Lower leg skin (tissue), 3 donors: ENCODE data around the gene DDT.

ENCODE experiments used
- CTCF ChIP-seq, 3 donors: fragments of 450-650 bp; IDR thresholded peaks; one replicate each; pipeline ENCODE4 v1.5.1; 2016; ENCODE audit warnings: antibody characterized with exemption in 3 of 3, mild to moderate bottlenecking in 3 of 3, moderate library complexity in 2 of 3
- POLR2A ChIP-seq, 2 donors: fragments of 450-650 bp; IDR thresholded peaks; one replicate each; pipeline ENCODE4 v1.6.1; 2016 to 2017; ENCODE audit warnings: antibody characterized with exemption in 2 of 2, mild to moderate bottlenecking in 1 of 2, moderate library complexity in 1 of 2

GRCh38 chr22:24002851-24003250 is 28.6 kb upstream of the DDT start:
- TF ChIP-seq POLR2A (IDR thresholded peaks at IDR 0.05) (no peak), CTCF (IDR thresholded peaks at IDR 0.05) (no peak)
